OCI-LY7 (cell line): ENCODE measurements around the gene PTCD1. TPM values are rescaled to one million over a fixed set of nuclear protein-coding genes. Genes with fewer than 3 reads are reported as not detected.

Source experiments
- BruUV-seq: library from RNA; stranded (reverse); fragments of 400-500 nt; replicated peaks from 2 replicates; lab custom pipeline; 2021; lab: Mats Ljungman, UMichigan
- CTCF ChIA-PET: fragments of 300-600 bp; sonication (Branson Sonifier 250); formaldehyde crosslinking; loops from one replicate; lab custom pipeline; 2022; ENCODE audit warnings: antibody characterized with exemption; ENCODE audit not compliant: unreplicated experiment; lab: Charles Lee
- POLR2A ChIA-PET: fragments of 300-600 bp; sonication (Branson Sonifier 250); formaldehyde crosslinking; loops from one replicate; lab custom pipeline; 2022; ENCODE audit warnings: antibody characterized with exemption; lab: Charles Lee
- DNase-seq: peaks from one replicate; pipeline ENCODE4 v3.0.0-alpha.2; 2015; ENCODE audit warnings: low spot score
- H2AFZ ChIP-seq: fragments of 200-600 bp; sonication (generic), shearing (Covaris generic); 2 replicates; pipeline ENCODE4 v1.6.1; 2014; ENCODE audit warnings: mild to moderate bottlenecking, antibody characterized with exemption, low read length, moderate library complexity
- H3K27ac ChIP-seq: fragments of 200-600 bp; sonication (generic); 2 replicates; pipeline ENCODE4 v1.5.1; 2014; ENCODE audit warnings: mixed run types, low read depth, mild to moderate bottlenecking, moderate library complexity, low read length, inconsistent platforms; ENCODE audit not compliant: poor library complexity, severe bottlenecking
- H3K36me3 ChIP-seq: fragments of 200-600 bp; sonication (generic); 2 replicates; pipeline ENCODE4 v1.6.1; 2014; ENCODE audit warnings: mild to moderate bottlenecking, antibody characterized with exemption, low read length, moderate library complexity, mixed read lengths; ENCODE audit not compliant: insufficient read depth
- H3K4me1 ChIP-seq: fragments of 200-600 bp; sonication (generic); 2 replicates; pipeline ENCODE4 v1.5.1; 2014; ENCODE audit warnings: mild to moderate bottlenecking, low read length; ENCODE audit not compliant: insufficient read depth, poor library complexity, severe bottlenecking
- H3K4me2 ChIP-seq: fragments of 200-600 bp; sonication (generic); 2 replicates; pipeline ENCODE4 v1.6.1; 2014; ENCODE audit warnings: mild to moderate bottlenecking, low read length
- H3K4me3 ChIP-seq: fragments of 200-600 bp; sonication (generic); 2 replicates; pipeline ENCODE4 v1.5.1; 2014; ENCODE audit warnings: mild to moderate bottlenecking, low read depth, low read length; ENCODE audit not compliant: poor library complexity, severe bottlenecking
- H3K79me2 ChIP-seq: fragments of 200-600 bp; sonication (generic); 2 replicates; pipeline ENCODE4 v1.6.1; 2016; ENCODE audit warnings: low read depth, mild to moderate bottlenecking, low read length, moderate library complexity, mixed read lengths; ENCODE audit not compliant: insufficient read depth
- H3K9me2 ChIP-seq: fragments of 200-600 bp; sonication (generic); 2 replicates; pipeline ENCODE4 v1.6.1; 2016; ENCODE audit warnings: mild to moderate bottlenecking, low read length, mixed read lengths; ENCODE audit not compliant: insufficient read depth
- H3K9me3 ChIP-seq: fragments of 200-600 bp; sonication (generic); 2 replicates; pipeline ENCODE4 v1.6.1; 2014; ENCODE audit warnings: mild to moderate bottlenecking, mixed run types, low read length, mixed read lengths
- H4K20me1 ChIP-seq: fragments of 200-600 bp; sonication (generic); 2 replicates; pipeline ENCODE4 v1.6.1; 2014; ENCODE audit warnings: mild to moderate bottlenecking, antibody characterized with exemption, low read length, moderate library complexity, mixed read lengths; ENCODE audit not compliant: insufficient read depth
- EZH2phosphoT487 ChIP-seq: fragments of 200-600 bp; sonication (generic); IDR thresholded peaks from 2 replicates; pipeline ENCODE4 v1.6.1; 2018; ENCODE audit warnings: low read depth, borderline replicate concordance, mild to moderate bottlenecking, mixed run types, antibody characterized with exemption, low read length, moderate library complexity, mixed read lengths
- intact Hi-C: fragments of 100-400 bp; cut with micrococcal nuclease; formaldehyde crosslinking; loops from one replicate; pipeline ENCODE4 v1.10.0; 2022; ENCODE audit not compliant: unreplicated experiment
- total RNA-seq, 2 experiments: library from RNA; depleted of rRNA in 1 of 2; stranded (reverse); fragments of >200 nt in 1 of 2; shearing (Covaris generic) in 1 of 2; gene quantifications; 2 replicates each; pipeline ENCODE4 v1.2.3, GENCODE V29; 2014 to 2022
- TF ChIP-seq, protein P1 (sequence below): fragments of 200-600 bp; sonication (generic); conservative IDR thresholded peaks from 2 replicates; pipeline ENCODE4 v1.5.1; 2014; ENCODE audit warnings: mild to moderate bottlenecking, antibody characterized with exemption, low read length, moderate library complexity, mixed read lengths

PTCD1 gene
- total RNA-seq, 2 experiments from 2014 or later, result 11.0 to 11.3 TPM

DNA sequence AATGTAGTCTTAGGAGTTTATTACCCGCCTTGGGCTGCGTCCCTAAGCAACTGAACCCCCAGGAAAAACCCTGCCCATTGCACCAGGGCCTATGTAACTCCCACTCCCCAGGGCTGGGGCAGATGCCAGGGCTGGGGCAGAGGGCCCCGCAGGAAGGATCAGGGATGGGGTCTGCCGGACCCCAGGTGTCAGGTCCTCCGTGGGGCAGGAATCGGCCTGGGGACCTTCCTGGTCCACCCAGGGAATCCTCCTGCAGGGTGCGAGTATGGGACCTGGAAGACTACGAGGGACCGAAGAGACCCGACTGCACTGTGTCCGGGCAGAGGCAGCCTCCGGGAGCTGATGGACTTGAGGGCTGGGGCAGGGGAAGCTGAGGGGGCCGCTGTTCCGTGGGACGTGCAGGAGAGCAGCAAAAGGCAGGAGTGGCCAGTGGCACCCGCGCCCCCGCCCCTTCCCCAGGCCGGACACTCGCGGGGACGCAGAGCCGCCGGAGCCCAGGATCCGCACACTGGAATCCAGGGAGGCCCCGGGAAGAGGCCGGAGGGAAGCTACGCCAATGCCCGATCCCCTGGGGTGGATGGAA is 29.8 kb upstream of the PTCD1 start:
- intact Hi-C loops, result no loop called here
- CTCF ChIA-PET, result no interaction called here
- POLR2A ChIA-PET, result interaction anchor here (0.6 kb wide), 1 partner anchor 77 kb away, joined by 4 read pairs; no protein-coding TSS in a partner anchor

DNA sequence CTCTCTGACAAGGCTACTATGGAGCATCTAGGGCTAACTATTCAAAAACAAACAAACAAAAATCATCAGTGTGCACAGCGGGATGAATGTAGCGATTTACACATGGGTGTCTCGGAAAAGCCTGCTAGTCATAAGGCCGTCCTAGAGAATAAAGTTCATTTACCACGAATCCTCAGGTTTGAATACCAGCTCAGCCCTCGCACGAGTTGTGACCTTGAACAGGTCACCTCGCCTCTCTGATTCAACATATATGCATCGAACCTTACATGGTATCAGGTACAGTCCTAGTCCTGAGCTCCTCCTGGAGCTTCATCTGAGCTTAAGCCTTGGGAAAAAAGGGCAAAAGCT is 26.8 kb upstream of the PTCD1 start:
- CTCF ChIA-PET, result no interaction called here
- Histone ChIP-seq H3K27ac (peak overlapping the region; percentile 54), H4K20me1 (no peaks in the 10 kb centered on the region), H2AFZ (peak overlapping the region; percentile 89; the same call in 1 of the 2 replicates), H3K9me3 (0 out of 2 replicates have a peak, but pooled peaks cover 4% of the 10 kb centered on the region), H3K36me3 (peaks cover 37% of the 10 kb centered on the region), H3K4me2 (peak overlapping the region; percentile 92), H3K4me3 (peak overlapping the region; percentile 83), H3K79me2 (peaks cover 54% of the 10 kb centered on the region), H3K4me1 (peaks cover 23% of the 10 kb centered on the region), H3K9me2 (no peaks in the 10 kb centered on the region)
- intact Hi-C loops, result no loop called here
- no peak for DNase-seq
- TSS peak; percentile 71 for BruUV-seq
- POLR2A ChIA-PET, result interaction anchor here (0.6 to 1.6 kb wide), 9 partner anchors 9 to 453 kb away, joined by 3 to 7 read pairs (median 4); partner anchors contain the start of genes BUD31, PDAP1, ZKSCAN5 and ZNF394
- TF ChIP-seq, protein P1, sequence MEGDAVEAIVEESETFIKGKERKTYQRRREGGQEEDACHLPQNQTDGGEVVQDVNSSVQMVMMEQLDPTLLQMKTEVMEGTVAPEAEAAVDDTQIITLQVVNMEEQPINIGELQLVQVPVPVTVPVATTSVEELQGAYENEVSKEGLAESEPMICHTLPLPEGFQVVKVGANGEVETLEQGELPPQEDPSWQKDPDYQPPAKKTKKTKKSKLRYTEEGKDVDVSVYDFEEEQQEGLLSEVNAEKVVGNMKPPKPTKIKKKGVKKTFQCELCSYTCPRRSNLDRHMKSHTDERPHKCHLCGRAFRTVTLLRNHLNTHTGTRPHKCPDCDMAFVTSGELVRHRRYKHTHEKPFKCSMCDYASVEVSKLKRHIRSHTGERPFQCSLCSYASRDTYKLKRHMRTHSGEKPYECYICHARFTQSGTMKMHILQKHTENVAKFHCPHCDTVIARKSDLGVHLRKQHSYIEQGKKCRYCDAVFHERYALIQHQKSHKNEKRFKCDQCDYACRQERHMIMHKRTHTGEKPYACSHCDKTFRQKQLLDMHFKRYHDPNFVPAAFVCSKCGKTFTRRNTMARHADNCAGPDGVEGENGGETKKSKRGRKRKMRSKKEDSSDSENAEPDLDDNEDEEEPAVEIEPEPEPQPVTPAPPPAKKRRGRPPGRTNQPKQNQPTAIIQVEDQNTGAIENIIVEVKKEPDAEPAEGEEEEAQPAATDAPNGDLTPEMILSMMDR, result no peak
- TF ChIP-seq EZH2phosphoT487, result no peak

More for the DNA sequence above, 29.8 kb upstream of the PTCD1 start:
- no peak for DNase-seq
- no peak overlapping the region for H3K27ac ChIP-seq
- H3K9me2 ChIP-seq, result no peaks in the 10 kb centered on the region
- no peaks in the 10 kb centered on the region for H3K9me3 ChIP-seq
- no peak overlapping the region for H3K4me3 ChIP-seq
- TF ChIP-seq, protein P1, result no peak
- no peak for TF ChIP-seq EZH2phosphoT487
- no peak overlapping the region for H2AFZ ChIP-seq
- no peaks in the 10 kb centered on the region for H4K20me1 ChIP-seq
- H3K36me3 ChIP-seq, result peaks cover 8% of the 10 kb centered on the region
- no TSS peak for BruUV-seq
- H3K79me2 ChIP-seq, result peaks cover 31% of the 10 kb centered on the region
- no peak overlapping the region for H3K4me2 ChIP-seq
- peaks cover 18% of the 10 kb centered on the region for H3K4me1 ChIP-seq

DNA sequence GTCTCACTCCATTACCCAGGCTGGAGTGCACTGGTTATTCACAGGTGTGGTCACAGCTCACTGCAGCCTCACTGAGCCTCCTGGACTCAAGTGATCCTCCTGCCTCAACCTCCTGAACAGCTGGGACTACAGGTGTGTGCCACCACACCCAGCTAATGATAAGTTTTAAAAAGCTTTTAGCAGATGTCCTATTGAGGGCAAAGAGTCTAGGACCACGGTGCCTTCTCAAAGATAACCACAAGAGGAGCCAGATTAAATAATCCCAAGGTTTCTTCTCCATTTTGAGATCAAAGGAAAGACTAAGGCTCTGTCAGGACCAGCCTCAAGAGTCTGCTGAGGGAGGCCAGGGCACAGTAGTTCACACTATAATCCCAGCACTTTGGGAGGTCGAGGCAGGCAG is 22.6 kb upstream of the PTCD1 start:
- BruUV-seq, result no TSS peak
- peaks cover 78% of the 10 kb centered on the region for H3K36me3 ChIP-seq
- H3K79me2 ChIP-seq, result peaks cover 72% of the 10 kb centered on the region
- CTCF ChIA-PET, result no interaction called here
- H3K9me2 ChIP-seq, result no peaks in the 10 kb centered on the region
- TF ChIP-seq EZH2phosphoT487, result no peak
- TF ChIP-seq, protein P1, result peak; percentile 21; the same call in 1 of the 2 replicates
- H3K4me2 ChIP-seq, result peak overlapping the region; percentile 5; the same call in 1 of the 2 replicates
- 0 out of 2 replicates have a peak, but pooled peaks cover 4% of the 10 kb centered on the region for H3K9me3 ChIP-seq
- H3K4me1 ChIP-seq, result peaks cover 19% of the 10 kb centered on the region
- POLR2A ChIA-PET, result interaction anchor here (0.7 kb wide), 1 partner anchor 1248 kb away, joined by 3 read pairs; no protein-coding TSS in a partner anchor
- H2AFZ ChIP-seq, result no peak overlapping the region
- intact Hi-C loops, result no loop called here
- no peak overlapping the region for H3K4me3 ChIP-seq
- peak; percentile 29 for DNase-seq
- H4K20me1 ChIP-seq, result no peaks in the 10 kb centered on the region
- no peak overlapping the region for H3K27ac ChIP-seq
